Glutamatergic neuron (in vitro differentiated cells): ENCODE measurements around the gene IFNL2. TPM values are rescaled to one million over a fixed set of nuclear protein-coding genes. Genes with fewer than 3 reads are reported as not detected.

Source experiments
- total RNA-seq: library from RNA; stranded (reverse); fragmentation: NEBNext Ultra II Directional; extraction: Animal tissue kit (Norgen Biotek cat#: 25700); gene quantifications from one replicate; pipeline ENCODE4 v1.2.1, GENCODE V29; 2021; ENCODE audit not compliant: unreplicated experiment

The IFNL2 gene
- total RNA-seq, 1 donor from 2014 or later: not detected

Other genes starting within 250 kb of the IFNL2 start
- 2.2 TPM for gene FBXO27, start 235.8 kb upstream of the IFNL2 start, total RNA-seq
- not detected for gene ACP7, start 184.0 kb upstream of the IFNL2 start, total RNA-seq
- gene PAK4, start 142.6 kb upstream of the IFNL2 start, total RNA-seq: 52.5 TPM
- gene NCCRP1, start 71.4 kb upstream of the IFNL2 start, total RNA-seq: 0.61 TPM
- gene SYCN, start 64.1 kb upstream of the IFNL2 start, total RNA-seq: not detected
- not detected for gene IFNL3, start 23.4 kb upstream of the IFNL2 start, total RNA-seq
- not detected for gene IFNL4, start 19.5 kb upstream of the IFNL2 start, total RNA-seq
- gene IFNL1, start 28.0 kb downstream of the IFNL2 start, total RNA-seq: not detected
- 56.3 TPM for gene LRFN1, start 52.5 kb downstream of the IFNL2 start, total RNA-seq
- gene GMFG, start 67.6 kb downstream of the IFNL2 start, total RNA-seq: 1.2 TPM
- 119 TPM for gene SAMD4B, start 74.0 kb downstream of the IFNL2 start, total RNA-seq
- 36.2 TPM for gene PAF1, start 122.7 kb downstream of the IFNL2 start, total RNA-seq
- 30.1 TPM for gene MED29, start 123.0 kb downstream of the IFNL2 start, total RNA-seq
- gene ZFP36, start 138.5 kb downstream of the IFNL2 start, total RNA-seq: 3.1 TPM
- gene PLEKHG2, start 144.3 kb downstream of the IFNL2 start, total RNA-seq: 205 TPM
- gene RPS16, start 167.6 kb downstream of the IFNL2 start, total RNA-seq: 912 TPM
- 160 TPM for gene SUPT5H, start 177.2 kb downstream of the IFNL2 start, total RNA-seq
- gene TIMM50, start 212.4 kb downstream of the IFNL2 start, total RNA-seq: 256 TPM
- 788 TPM for gene DLL3, start 230.6 kb downstream of the IFNL2 start, total RNA-seq
- 9.9 TPM for gene SELENOV, start 246.7 kb downstream of the IFNL2 start, total RNA-seq